AG10803 (cell line): Measurements from ENCODE around the gene HES6.
A peak's percentile ranks its signal among the peaks of the same experiment; 100 is the strongest.

Experiments
- DNase-seq: peaks from one replicate; pipeline ENCODE4 v3.0.0; 2010; ENCODE audit warnings: low read depth
- H3K4me3 ChIP-seq: 2 replicates; pipeline ENCODE4 v1.5.1; 2011; ENCODE audit warnings: mild to moderate bottlenecking, low read length, control low read depth
- TF ChIP-seq, protein P1 (sequence below): conservative IDR thresholded peaks from 2 replicates; pipeline ENCODE4 v1.5.1; 2011; ENCODE audit warnings: mild to moderate bottlenecking, low read length, control low read depth, inconsistent platforms

Gene HES6

DNA sequence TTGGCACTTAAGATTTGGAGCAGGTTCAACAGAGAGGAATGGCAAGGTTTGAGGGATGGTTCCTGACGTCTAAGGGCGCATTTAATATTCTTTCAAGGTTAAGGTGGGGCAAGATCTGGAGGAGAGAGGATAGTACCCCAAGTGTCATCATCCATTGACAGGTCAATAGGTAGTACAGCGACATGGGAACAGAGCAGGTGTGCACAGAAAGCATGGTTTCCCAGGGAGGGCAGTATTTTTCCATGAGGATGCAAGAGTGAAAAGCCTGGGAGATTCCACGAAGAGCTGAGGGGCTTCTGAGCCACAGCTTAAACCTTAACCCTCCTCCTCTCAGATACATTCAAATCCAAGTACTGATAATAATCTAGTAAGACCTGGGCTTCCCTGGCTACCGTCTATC is 9.1 kb downstream of the HES6 start:
- DNase-seq = no peak
- TF ChIP-seq, protein P1, sequence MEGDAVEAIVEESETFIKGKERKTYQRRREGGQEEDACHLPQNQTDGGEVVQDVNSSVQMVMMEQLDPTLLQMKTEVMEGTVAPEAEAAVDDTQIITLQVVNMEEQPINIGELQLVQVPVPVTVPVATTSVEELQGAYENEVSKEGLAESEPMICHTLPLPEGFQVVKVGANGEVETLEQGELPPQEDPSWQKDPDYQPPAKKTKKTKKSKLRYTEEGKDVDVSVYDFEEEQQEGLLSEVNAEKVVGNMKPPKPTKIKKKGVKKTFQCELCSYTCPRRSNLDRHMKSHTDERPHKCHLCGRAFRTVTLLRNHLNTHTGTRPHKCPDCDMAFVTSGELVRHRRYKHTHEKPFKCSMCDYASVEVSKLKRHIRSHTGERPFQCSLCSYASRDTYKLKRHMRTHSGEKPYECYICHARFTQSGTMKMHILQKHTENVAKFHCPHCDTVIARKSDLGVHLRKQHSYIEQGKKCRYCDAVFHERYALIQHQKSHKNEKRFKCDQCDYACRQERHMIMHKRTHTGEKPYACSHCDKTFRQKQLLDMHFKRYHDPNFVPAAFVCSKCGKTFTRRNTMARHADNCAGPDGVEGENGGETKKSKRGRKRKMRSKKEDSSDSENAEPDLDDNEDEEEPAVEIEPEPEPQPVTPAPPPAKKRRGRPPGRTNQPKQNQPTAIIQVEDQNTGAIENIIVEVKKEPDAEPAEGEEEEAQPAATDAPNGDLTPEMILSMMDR = no peak
- H3K4me3 ChIP-seq = no peak overlapping the region

DNA sequence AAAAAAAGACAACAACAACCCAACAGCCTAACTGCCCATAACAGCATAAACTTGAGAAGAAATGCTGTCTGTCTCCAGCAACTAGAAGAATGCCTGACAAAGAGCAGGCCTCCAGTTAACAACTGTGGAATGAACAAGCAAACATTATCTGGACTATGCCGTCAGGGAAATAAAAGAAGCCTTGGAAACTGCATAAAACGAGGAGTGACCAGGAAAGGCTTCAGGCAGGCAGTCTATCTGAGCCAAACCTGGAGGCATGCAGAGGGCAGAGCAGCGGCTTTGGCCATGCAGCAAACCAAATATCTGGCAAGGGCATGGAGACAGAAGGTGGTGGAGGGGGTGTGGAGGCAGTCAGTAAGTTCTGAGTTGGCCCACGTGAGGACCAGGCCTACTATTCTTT is 11.1 kb downstream of the HES6 start:
- TF ChIP-seq, protein P1 = no peak
- no peak for DNase-seq
- H3K4me3 ChIP-seq = no peak overlapping the region

DNA sequence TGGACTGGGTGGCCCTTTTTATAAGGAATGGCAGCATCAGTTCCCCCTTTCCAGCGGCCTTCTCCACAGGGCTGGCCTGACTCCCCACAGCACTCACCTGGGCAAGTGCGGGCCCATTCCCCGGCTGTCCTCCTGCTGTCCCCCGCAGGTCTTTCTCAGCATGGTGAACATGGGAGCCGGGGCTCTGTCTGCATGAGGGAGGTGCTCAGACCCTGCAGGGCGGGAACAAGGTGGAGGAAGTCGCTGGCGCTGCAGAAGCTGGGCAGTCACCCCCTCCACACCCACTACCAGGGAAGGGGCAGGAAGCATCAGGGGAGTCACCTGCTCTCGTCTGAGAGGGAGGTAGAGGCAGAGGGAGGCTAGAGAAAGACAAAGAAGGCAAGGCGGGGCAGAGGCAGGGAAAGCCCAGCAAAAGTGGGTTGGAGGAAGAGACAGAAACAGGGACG is 12.2 kb downstream of the HES6 start:
- TF ChIP-seq, protein P1 = no peak
- DNase-seq = no peak
- H3K4me3 ChIP-seq = no peak overlapping the region

DNA sequence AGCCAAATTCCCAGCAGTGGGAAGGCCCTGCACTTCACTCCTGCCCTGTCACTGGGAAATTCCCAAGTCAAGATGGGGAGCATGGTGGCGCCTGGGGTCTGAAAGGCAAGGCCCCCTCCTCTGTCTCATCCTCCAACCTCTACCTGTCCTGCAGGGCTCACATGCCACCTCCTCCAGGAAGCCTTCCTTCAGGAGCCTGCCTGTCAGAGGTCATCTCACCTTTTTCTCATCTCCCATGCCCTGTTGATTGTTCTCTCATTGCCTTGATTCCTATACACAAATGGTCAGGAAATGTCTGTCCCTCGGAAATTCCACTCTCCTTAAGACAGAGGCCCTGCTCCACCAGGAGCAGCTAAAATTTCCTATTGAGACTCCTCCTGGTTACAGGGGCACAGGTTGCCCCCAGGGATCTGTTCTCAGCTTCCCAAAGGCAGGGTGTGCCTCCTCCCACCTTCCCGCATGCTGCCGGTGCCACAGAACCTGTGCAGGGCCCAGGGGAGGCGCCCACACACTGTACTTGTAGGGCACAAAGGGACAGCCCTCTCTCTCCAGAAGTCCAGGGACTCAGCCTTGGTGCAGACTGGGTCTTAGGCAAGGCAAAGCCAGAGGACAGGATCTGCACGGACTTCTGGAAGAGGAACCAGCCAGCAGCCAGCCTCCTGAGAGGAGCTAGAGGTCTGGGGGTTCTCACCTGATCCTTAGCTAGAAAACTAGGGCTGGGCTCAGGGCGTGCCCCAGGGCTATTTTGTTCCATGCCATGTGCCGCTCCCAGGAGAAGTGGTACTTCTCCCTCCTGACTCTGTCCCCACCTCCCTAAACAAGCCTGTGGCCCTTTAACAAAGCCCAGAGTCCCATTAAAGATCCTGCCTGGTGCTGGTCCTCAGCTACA is 12.9 kb downstream of the HES6 start:
- no peak for DNase-seq
- no peak overlapping the region for H3K4me3 ChIP-seq
- TF ChIP-seq, protein P1 = no peak

DNA sequence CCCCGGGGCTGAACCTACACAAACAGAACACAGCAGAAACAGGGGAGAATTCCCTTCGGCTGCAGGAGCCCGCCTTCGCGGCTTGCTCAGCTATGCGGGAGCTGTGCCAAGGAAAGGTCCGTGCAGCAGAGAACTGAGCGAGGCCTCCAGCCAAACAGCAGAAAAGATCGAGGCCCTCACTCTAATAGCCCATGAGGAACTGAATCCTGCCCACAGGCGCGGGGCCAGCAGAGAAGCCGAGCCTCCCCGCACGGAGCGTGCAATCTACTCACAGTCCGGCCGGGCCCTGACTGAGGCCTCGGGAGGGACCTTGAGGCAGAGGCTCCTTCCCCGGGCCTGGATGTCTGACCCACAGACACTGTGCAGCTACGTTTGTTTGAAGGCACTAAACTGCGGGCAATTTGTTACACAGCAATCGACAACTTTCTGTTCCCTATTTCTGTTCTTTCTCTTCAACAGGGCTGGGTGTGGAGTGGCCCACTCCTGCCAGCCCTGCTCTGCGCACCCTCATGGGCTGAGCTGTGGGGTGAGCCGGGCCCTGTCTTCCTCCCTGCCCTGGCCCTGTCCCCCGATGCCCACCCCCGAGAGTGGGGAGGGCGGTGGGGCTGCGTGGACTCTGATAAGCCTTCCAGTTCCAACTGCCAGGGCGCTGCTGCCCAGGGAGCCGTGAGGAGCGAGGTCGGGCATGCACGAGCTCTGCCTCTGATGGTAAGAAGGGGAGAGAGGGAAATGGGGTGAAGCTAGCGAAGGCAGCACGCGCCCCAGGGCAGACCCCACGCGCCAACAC is 13.7 kb downstream of the HES6 start:
- DNase-seq = peak; percentile 29
- TF ChIP-seq, protein P1 = no peak

DNA sequence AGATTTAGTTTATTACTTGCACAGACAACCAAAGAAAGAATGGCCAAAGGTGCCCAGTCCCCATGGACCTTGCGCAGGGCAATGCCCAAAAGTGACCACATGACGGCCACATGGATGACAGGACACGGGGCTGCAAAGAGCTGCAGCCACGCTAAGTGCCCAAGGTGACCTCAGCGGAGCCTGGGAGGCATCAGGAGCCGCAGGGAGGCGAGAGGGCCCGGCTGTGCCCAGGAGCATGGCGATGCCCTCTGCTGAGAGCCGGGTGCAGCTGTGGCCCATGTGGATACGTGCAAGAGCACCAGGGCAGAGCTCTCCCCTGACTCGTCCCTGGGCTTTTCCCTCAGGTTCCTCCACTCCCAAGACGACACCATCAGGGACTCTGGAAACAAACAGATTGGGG is 14.7 kb downstream of the HES6 start:
- DNase-seq = no peak
- H3K4me3 ChIP-seq = no peak overlapping the region
- TF ChIP-seq, protein P1 = no peak

More for the DNA sequence above, 13.7 kb downstream of the HES6 start:
- H3K4me3 ChIP-seq = no peak overlapping the region
